Measurements from ENCODE around the gene ALDH9A1. TPM values are rescaled to one million over a fixed set of nuclear protein-coding genes. Genes with fewer than 3 reads are reported as not detected.

Gene ALDH9A1
- total and polyA plus RNA-seq, 7 donors: 39.5 to 98.5 (median 59.4) TPM

DNA sequence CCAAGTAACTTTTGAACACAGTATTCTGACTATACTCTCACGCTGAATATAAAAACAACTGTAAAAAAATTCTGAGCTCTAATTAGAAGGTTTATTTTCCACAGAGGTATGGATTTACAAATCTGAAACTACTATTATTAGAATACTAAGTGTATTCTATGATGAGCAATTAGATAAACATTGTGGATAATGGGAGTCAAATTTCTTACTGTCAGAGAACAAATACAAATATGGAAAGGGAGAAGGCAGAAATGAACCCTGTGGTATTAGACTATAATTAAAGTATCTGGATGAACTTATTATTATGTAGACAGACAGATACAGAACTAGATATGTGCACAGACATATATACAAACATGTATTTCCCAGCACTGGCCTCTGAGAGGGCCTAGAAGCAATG is 22.6 kb downstream of the ALDH9A1 start:
- Histone ChIP-seq H3K9me3 (no peaks in the 10 kb centered on the region), H3K4me3 (no peak overlapping the region), H3K27me3 (no peaks in the 10 kb centered on the region), H3K27ac (no peak overlapping the region), H3K36me3 (peaks cover 4 to 66% (median 28%) of the 10 kb centered on the region in 4 donors), H3K4me1 (no peaks in the 10 kb centered on the region)
- WGBS, 2 donors: 95 to 96% methylated on average over 1 of the region's 1 CpG
- TF ChIP-seq, protein P1, sequence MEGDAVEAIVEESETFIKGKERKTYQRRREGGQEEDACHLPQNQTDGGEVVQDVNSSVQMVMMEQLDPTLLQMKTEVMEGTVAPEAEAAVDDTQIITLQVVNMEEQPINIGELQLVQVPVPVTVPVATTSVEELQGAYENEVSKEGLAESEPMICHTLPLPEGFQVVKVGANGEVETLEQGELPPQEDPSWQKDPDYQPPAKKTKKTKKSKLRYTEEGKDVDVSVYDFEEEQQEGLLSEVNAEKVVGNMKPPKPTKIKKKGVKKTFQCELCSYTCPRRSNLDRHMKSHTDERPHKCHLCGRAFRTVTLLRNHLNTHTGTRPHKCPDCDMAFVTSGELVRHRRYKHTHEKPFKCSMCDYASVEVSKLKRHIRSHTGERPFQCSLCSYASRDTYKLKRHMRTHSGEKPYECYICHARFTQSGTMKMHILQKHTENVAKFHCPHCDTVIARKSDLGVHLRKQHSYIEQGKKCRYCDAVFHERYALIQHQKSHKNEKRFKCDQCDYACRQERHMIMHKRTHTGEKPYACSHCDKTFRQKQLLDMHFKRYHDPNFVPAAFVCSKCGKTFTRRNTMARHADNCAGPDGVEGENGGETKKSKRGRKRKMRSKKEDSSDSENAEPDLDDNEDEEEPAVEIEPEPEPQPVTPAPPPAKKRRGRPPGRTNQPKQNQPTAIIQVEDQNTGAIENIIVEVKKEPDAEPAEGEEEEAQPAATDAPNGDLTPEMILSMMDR (IDR thresholded peaks at IDR 0.05): no peak
- no peak for TF ChIP-seq POLR2A (IDR thresholded peaks at IDR 0.05)
- intact Hi-C loops (cut with DNase I): no loop called here
- no peak for DNase-seq

DNA sequence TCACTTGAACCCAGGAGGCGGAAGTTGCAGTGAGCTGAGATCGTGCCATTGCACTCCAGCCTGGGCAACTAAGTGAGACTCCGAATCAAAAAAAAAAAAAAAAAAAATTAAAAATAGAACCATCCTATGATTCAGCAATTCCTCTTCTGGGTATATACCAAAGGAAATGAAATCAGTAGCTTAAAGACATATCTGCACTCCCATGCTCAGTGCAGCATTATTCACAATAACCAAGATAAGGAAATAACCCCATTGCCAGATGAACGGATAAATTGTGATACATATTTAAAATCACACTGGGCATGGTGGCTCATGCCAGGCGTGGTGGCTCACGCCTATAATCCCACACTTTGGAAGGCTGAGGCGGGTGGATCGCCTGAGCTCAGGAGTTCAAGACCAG is 23.8 kb downstream of the ALDH9A1 start:
- intact Hi-C loops (cut with DNase I): no loop called here
- no peaks in the 10 kb centered on the region for H3K27me3 ChIP-seq
- H3K36me3 ChIP-seq: peaks cover 0 to 54% (median 18%) of the 10 kb centered on the region in 4 donors
- no peaks in the 10 kb centered on the region for H3K9me3 ChIP-seq
- 92 to 93% methylated on average over 8 of the region's 8 CpGs for WGBS, 2 donors
- H3K4me1 ChIP-seq: no peaks in the 10 kb centered on the region
- H3K4me3 ChIP-seq: no peak overlapping the region
- no peak overlapping the region for H3K27ac ChIP-seq
- TF ChIP-seq, protein P1 (IDR thresholded peaks at IDR 0.05): no peak
- TF ChIP-seq EP300 (IDR thresholded peaks at IDR 0.05) (no peak), POLR2AphosphoS5 (IDR thresholded peaks at IDR 0.05) (no peak), POLR2A (IDR thresholded peaks at IDR 0.05) (no peak)
- no peak for DNase-seq

DNA sequence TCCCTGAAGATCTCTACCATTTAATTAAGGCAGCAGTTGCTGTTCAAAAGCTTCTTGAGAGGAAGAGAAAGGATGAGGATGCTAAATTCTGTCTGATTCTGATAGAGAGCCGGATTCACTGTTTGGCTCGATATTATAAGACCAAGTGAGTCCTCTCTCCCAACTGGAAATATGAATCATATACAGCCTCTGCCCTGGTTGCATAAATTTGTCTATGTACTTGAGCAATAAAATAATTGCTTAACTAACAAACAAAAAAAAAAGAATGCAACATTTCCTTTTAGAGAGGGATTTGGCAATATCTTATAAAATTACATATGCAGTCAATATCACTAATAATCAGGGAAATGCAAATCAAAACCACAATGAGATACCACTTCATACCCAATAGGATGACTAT is 26.8 kb downstream of the ALDH9A1 start:
- intact Hi-C loops (cut with DNase I): no loop called here
- Histone ChIP-seq H3K4me1 (no peaks in the 10 kb centered on the region), H3K27me3 (no peaks in the 10 kb centered on the region), H3K4me3 (no peak overlapping the region), H3K36me3 (peaks cover 9 to 53% (median 24%) of the 10 kb centered on the region in 4 donors), H3K9me3 (no peaks in the 10 kb centered on the region), H3K27ac (no peak overlapping the region)
- 88 to 94% methylated on average over 2 of the region's 2 CpGs for WGBS, 2 donors
- no peak for DNase-seq
- TF ChIP-seq EP300 (IDR thresholded peaks at IDR 0.05) (no peak), POLR2AphosphoS5 (IDR thresholded peaks at IDR 0.05) (no peak), POLR2A (IDR thresholded peaks at IDR 0.05) (no peak)
- TF ChIP-seq, protein P1 (IDR thresholded peaks at IDR 0.05): no peak

DNA sequence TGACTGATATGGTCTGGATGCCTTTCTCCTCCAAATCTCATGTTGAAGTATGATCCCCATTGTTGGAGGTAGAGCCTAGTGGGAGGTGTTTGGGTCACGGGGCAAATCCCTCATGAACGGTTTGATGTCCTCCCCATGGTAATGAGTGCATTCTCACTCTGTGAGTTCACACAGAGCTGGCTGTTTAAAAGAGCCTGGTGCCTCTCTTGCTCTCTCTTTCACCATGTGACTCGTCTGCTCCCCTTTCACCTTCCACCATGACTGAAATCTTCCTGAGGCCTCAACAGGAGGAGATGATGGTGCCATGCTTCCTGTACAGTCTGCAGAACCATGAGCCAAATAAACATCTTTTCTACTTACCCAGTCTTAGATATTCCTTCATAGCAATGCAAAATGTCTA is 30.2 kb downstream of the ALDH9A1 start:
- TF ChIP-seq POLR2AphosphoS5 (IDR thresholded peaks at IDR 0.05) (no peak), POLR2A (IDR thresholded peaks at IDR 0.05) (no peak), EP300 (IDR thresholded peaks at IDR 0.05) (no peak)
- TF ChIP-seq, protein P1 (IDR thresholded peaks at IDR 0.05): no peak
- WGBS, 2 donors: 95 to 99% methylated on average over 3 of the region's 3 CpGs
- H3K4me1 ChIP-seq: no peaks in the 10 kb centered on the region
- H3K36me3 ChIP-seq: peaks cover 16 to 75% (median 25%) of the 10 kb centered on the region in 4 donors
- H3K27ac ChIP-seq: no peak overlapping the region
- H3K4me3 ChIP-seq: no peak overlapping the region
- intact Hi-C loops (cut with DNase I): no loop called here
- no peaks in the 10 kb centered on the region for H3K27me3 ChIP-seq
- no peaks in the 10 kb centered on the region for H3K9me3 ChIP-seq
- no peak for DNase-seq

DNA sequence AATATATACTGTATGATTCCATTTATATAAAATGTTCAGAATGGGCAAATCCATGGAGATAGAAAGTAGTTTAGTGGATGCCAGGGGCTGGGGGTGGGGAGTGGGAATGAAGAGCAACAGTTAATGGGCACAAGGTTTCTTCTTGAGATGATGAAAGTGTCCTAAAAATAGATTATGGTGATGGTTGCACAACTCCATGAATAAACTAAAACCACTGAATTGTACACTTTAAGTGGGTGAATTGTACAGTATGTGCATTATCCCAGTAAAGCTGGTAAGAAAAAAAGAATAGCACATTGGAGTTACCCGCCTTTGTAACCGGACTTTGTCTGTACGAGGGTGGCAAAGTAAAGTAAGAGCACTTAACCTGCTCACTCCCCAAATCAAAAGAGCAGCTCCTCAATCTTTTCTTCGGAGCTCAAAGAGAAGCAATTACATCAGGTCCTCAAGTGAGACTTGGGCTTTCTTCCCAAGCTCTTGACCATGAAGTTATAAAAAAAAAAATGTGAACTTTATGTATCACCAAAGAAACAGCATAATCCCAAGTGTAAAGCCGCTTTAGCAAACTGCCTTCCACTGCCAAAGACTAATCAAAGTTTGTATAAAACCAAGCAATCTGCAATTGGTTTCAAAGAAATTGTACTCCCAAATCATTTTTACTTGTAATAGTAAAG is 32.1 kb downstream of the ALDH9A1 start:
- TF ChIP-seq, protein P1 (IDR thresholded peaks at IDR 0.05): no peak
- no peak for TF ChIP-seq POLR2A (IDR thresholded peaks at IDR 0.05)
- TF ChIP-seq EP300 (IDR thresholded peaks at IDR 0.05): no peak
- no peak for TF ChIP-seq POLR2AphosphoS5 (IDR thresholded peaks at IDR 0.05)
- 73 to 83% methylated on average over 5 of the region's 5 CpGs for WGBS, 2 donors
- peaks cover 18 to 81% (median 26%) of the 10 kb centered on the region in 4 donors for H3K36me3 ChIP-seq

More for the DNA sequence above, 32.1 kb downstream of the ALDH9A1 start:
- DNase-seq: no peak
- no peaks in the 10 kb centered on the region for H3K4me1 ChIP-seq
- H3K27ac ChIP-seq: no peak overlapping the region
- H3K9me3 ChIP-seq: no peaks in the 10 kb centered on the region
- no peak overlapping the region for H3K4me3 ChIP-seq
- intact Hi-C loops (cut with DNase I): no loop called here
- no peaks in the 10 kb centered on the region for H3K27me3 ChIP-seq
